Measurements from ENCODE around the gene CCNE1. TPM values are rescaled to one million over a fixed set of nuclear protein-coding genes. Genes with fewer than 3 reads are reported as not detected.

The CCNE1 gene
- polyA plus RNA-seq (ENCODE audit: insufficient read length in 3 of 3) = 10 to 100 TPM in 1 of 3 donors, 1 to 10 TPM in 2; 8.5 to 10.8 (median 8.5) TPM

DNA sequence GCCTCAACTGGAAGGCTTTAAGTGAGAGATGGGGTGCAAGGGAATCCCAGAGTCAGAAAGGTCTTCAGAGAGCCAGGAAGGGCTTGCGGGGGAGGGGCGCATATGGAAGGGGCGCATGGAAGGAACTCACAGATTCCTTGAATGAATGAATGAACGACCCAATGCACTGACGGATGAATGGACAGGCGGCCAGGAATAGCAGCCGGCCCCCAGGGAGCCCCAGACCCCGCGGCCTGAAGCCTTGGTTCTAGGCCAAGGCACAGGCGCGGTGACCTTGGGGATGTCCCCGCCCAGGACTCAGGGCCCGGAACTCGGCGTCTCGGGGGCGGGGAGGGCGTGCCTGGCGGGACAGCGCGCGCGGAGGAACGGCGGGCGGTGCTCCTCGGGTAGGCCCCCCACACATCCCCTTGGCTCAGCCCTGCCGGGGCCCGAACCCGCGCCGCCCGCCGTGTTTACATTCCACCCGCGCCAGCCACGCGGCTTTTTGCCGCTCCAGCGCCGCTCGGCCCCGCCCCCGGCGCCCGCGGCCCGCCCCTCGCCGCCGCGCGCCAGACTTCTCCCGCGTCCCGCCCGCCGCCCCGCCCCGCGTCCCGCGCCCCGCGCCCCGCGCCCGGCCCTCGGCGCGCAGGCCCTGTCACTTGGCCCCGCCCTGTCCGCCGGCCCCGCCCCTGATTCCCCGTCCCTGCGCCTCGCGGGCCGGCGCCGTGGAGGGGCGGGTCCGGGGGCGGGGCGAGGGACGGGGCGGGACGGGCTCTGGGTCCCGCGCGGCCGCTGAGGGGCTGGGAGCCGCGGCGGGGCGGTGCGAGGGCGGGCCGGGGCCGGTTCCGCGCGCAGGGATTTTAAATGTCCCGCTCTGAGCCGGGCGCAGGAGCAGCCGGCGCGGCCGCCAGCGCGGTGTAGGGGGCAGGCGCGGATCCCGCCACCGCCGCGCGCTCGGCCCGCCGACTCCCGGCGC, at the start of gene CCNE1:
CCNE1 (plus strand) TSS at position 867 of the 955 bp plus-strand sequence. CDS start 565 bp downstream, outside the sequence.
- DNase-seq (ENCODE audit: low read depth in 3 of 3, low spot score in 2 of 3) = peak in 2 of 3 donors; percentile 70 to 74

- DNase-seq (ENCODE audit: low read depth in 3 of 3, low spot score in 2 of 3) = no peak
Observed at GRCh38 chr19:29763196-29763595, 48.6 kb upstream of the CCNE1 start.

GRCh38 chr19:29764361-29764760, 47.4 kb upstream of the CCNE1 start:
- DNase-seq (ENCODE audit: low read depth in 3 of 3, low spot score in 2 of 3) = no peak

DNA sequence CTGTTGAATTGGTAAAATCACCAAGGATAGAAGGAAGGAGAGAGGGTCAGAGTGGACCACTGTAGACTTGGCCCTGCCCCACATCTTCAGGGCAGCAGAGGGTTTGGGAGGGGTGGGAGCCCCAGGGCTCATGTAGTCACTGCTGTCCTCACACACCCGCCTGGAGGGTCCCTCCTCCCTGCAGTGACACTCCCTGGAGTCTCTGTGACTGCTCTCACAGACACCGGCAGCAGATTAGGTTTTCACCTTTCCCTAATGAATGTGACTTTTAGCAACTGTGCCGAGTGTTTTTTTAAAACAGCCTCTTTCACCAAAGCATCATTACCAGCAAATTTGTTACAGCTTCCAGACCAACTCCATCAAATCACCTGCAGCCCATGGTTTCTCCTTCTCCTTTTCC, 45.7 kb upstream of the CCNE1 start:
- no peak for DNase-seq (ENCODE audit: low read depth in 3 of 3, low spot score in 2 of 3)

GRCh38 chr19:29767039-29767735, 44.6 kb upstream of the CCNE1 start:
- DNase-seq (ENCODE audit: low read depth in 3 of 3, low spot score in 2 of 3) = no peak

- DNase-seq (ENCODE audit: low read depth in 3 of 3, low spot score in 2 of 3) = no peak
Observed at GRCh38 chr19:29768166-29768565, 43.6 kb upstream of the CCNE1 start.

- no peak for DNase-seq (ENCODE audit: low read depth in 3 of 3, low spot score in 2 of 3)
Observed at GRCh38 chr19:29769997-29770396, 41.8 kb upstream of the CCNE1 start.

DNA sequence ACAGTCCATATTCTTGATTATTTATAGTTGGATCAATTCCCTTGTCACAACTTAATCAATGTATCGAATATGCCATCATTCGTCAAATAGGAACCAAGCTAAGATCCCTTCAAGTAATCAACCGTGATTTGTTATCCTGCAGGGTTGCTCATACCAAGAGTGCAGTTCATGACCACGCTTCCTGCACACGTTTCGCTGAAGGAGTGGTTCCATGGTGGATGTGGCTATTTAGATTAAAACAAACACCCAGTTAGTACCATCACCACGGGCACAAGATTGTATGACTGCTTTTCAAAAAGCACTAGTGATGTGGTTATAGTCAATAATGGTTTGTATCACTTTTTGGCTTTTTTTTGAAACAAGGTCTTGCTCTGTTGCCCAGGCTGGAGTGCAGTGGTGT, 41.1 kb upstream of the CCNE1 start:
- no peak for DNase-seq (ENCODE audit: low read depth in 3 of 3, low spot score in 2 of 3)

DNA sequence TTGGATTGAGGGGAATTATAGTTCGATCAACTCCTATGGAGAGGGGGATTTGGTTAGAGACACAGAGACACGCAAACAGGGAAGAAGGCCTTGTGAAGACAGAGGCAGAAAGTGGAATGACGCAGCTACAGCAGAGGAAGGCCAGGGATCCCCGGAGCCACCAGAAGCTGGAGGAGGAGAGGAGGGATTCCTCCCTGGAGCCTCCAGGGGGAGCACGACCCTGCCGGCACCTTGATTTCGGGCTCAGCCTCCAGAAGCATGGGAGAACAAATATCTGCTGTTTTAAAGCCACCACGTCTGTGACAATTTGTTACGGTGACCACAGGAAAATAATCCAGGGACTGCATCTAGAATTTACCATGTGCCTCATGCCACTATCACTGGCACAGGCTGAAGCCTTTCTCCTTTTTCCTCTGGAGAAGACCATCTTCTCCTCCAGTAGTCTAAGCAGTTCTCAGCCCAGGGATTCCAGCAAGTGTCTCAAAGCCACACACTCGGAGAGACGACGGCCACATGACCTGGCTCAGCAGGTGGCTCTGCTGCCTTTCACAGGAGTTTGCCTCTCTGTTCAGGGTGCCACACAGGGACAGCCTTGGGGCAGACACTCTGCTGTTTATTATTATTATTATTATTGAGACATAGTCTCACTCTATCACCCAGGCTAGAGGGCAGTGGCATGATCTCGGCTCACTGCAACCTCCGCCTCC, 39.9 kb upstream of the CCNE1 start:
- peak in 2 of 3 donors; percentile 33 to 34 for DNase-seq (ENCODE audit: low read depth in 3 of 3, low spot score in 2 of 3)

DNA sequence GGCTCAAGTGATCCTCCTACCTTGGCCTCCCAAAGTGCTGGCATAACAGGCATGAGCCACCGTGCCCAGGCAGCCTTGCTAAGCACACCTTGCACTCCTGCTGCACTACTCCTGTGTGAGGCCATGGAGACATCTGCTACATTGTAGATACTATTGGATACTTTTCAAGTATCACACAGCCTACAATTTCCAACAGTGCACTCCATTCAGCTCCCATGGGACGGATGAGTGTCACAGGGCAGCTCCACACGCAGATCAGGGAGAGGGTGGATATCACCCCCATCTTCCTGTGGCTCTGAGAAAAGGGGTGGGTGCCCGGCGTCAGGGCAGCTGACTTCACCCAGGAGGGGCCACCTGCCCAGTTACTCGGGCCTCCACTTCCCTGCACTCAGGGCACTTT, 39.1 kb upstream of the CCNE1 start:
- no peak for DNase-seq (ENCODE audit: low read depth in 3 of 3, low spot score in 2 of 3)

GRCh38 chr19:29773141-29773540, 38.6 kb upstream of the CCNE1 start:
- no peak for DNase-seq (ENCODE audit: low read depth in 3 of 3, low spot score in 2 of 3)

- no peak for DNase-seq (ENCODE audit: low read depth in 3 of 3, low spot score in 2 of 3)
Observed at GRCh38 chr19:29774126-29774525, 37.7 kb upstream of the CCNE1 start.

DNA sequence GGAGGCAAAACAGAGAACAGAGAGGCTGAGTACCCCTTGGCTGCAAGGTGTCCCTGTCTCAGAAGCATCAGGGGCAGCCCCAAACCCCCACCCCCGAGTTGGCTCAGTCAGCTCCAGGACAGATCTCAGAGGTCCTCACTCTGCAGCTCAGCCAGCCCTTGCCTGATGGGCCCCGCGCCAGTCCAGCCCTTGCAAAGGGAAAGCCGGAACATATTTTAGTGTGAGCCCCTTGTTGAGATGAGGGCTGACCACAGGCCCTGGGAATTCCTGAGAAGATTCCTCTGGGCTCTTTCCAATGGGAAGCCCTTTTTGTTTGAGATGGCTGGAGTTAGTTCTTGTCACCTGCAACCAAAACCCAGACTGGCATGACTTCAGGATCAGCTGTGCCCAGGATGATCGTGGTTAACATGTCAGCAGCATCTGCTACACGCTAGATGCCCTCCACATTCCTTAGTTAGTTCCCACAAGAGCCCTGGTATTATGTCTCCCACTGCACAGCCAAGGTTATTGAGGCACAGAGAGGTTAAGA, 33.9 kb upstream of the CCNE1 start:
- no peak for DNase-seq (ENCODE audit: low read depth in 3 of 3, low spot score in 2 of 3)

DNA sequence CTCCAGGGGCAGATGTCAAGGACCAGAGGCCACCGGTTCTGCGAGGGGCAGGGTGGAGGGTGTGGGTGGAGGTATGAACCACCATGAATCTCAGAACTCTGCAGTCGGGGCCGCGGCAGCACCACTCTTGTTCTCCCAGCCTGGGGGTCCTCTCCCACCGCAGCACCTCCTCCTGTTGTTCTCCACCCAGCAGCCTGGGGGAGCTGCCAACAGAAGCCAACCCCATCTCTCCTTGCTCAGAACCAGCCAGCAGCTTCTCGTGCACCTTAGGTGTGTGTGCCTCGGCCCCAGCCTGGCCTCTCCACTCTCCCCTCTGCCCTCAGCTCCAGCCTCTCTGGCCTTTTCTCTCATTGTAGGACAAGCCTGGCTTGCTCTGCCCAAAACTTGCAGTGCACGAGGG, 31.9 kb upstream of the CCNE1 start:
- DNase-seq (ENCODE audit: low read depth in 3 of 3, low spot score in 2 of 3) = no peak

DNA sequence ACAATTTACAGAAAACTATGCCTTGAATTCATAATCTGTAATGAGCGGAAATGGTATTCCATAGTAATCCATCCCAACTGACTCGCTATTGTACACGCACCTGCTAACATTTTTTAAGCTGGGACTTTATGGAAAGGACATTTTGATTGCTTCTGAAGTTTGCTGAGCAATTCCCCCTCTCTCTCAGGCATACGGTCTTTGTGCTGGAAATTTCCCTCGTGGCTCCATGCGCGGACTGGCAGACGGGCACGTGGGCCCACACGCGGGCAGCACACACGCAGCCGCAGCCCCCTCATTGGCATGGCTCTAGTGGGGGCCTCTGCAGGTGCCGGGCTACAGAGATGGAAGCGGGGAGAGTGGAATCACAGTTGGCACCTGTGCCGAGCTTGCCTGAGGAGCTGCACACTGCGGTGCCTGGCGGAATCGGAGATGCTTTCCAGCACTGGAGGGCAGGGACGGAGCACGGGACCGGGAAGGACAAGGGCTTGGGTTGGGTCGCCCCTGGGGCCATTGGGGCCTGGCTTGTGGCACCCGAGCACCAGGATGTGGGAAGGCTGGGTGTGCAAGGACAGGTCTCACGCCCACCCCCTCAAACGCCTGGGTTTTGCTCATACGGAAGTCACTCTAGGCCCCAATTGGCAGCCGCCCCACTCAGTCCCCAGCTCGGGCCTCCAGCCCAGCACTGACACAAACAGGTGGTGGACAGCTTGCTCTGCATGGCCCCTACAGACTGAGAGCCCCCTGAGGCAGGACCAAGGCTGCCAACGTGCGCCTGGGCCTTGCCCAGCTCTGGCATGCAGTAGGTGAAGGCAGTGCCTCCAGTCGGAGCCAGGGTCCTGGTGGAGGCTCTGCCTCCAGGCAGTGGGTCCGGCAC, 30.2 kb upstream of the CCNE1 start:
- DNase-seq (ENCODE audit: low read depth in 3 of 3, low spot score in 2 of 3) = no peak

GRCh38 chr19:29782260-29782580, 29.6 kb upstream of the CCNE1 start:
- DNase-seq (ENCODE audit: low read depth in 3 of 3, low spot score in 2 of 3) = no peak

- no peak for DNase-seq (ENCODE audit: low read depth in 3 of 3, low spot score in 2 of 3)
Observed at GRCh38 chr19:29783627-29784190, 28.1 kb upstream of the CCNE1 start.

DNA sequence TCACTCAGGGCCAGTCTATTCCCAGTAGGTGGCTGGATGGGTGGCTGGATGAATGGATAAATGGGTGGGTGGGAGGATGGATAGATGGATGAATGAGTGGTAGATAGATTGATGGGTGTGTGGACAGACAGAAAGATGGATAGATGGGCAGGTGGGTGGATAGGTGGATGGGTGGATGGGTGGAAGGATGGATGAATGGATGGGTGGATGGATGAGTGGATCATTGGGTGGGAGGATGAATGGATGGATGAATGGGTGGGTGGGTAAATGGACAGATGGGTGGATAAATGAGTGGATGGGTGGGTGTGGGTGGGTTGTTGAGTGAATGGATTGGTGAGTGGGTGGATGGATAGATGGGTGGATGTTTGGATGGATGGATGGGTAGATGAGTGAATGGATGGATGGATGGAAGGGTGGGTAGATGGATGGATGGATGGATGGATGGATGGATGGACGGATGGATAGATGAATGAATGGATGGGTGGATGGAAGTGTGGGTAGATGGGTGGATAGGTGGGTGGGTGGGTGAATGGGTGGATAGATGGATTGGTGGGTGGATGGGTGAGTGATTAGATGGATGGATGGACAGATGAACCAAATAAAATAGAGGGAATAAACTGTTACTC, 27.1 kb upstream of the CCNE1 start:
- DNase-seq (ENCODE audit: low read depth in 3 of 3, low spot score in 2 of 3) = no peak

DNA sequence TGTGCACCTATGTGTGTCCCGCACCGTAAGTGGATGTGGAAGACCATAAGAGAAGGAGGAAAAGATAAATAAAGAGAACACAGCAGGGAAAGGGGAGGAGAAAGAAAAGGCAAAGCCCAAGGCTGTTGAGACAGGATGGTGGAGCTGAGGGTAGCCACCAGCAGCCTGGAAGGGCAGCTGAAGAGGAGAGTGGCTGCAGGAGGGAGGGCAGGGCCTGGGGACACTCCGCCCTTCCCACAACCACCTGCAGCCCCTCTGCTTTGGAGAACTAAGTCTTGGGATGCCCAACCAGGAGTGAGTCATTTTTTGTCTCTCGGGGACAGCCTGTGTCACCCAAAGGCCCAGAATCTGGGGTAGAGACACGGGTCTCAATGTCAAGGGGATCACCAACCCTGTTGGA, 26.4 kb upstream of the CCNE1 start:
- no peak for DNase-seq (ENCODE audit: low read depth in 3 of 3, low spot score in 2 of 3)

All from right renal cortex interstitium (tissue), 3 donors.